Parietal lobe (tissue), 1 donor: ENCODE data around the gene MBD3L3. TPM values are rescaled to one million over a fixed set of nuclear protein-coding genes. Genes with fewer than 3 reads are reported as not detected.

Source experiments
- total RNA-seq: library from RNA; depleted of rRNA; stranded (reverse); fragments of >200 nt; gene quantifications from one replicate; pipeline ENCODE4 v1.2.3, GENCODE V29; 2014

The MBD3L3 gene
- total RNA-seq, result not detected

GRCh38 chr19:7058576-7058975 is at the start of gene MBD3L3:
Gene MBD3L3 (minus strand): TSS chr19:7058676. CDS start chr19:7058605, 71 bp downstream.

GRCh38 chr19:7069042-7069903 is 10.8 kb upstream of the MBD3L3 start, which contains the start of gene ZNF557:
Gene ZNF557 (plus strand): TSS chr19:7069703. CDS start chr19:7075075, 5,372 bp downstream.

GRCh38 chr19:7049021-7049420 is 9.5 kb downstream of the MBD3L3 start, which contains the start of gene MBD3L2:
Gene MBD3L2 (plus strand): TSS chr19:7049321. CDS start chr19:7049374, 53 bp downstream.

GRCh38 chr19:7040079-7040478 is 18.4 kb downstream of the MBD3L3 start, which contains the start of gene MBD3L4:
Gene MBD3L4 (minus strand): TSS chr19:7040179. CDS start chr19:7040144, 35 bp downstream.

GRCh38 chr19:7030278-7030677 is 28.2 kb downstream of the MBD3L3 start, which contains the start of gene MBD3L5:
Gene MBD3L5 (plus strand): TSS chr19:7030578. CDS start chr19:7030612, 34 bp downstream.

GRCh38 chr19:7021331-7021730 is 37.1 kb downstream of the MBD3L3 start, which contains the start of gene MBD3L2B:
Gene MBD3L2B (minus strand): TSS chr19:7021431. CDS start chr19:7021397, 34 bp downstream.

Other genes starting within 250 kb of the MBD3L3 start
- gene ADGRE1, start 171.1 kb downstream of the MBD3L3 start, total RNA-seq, result not detected
- not detected for gene MBD3L2B, start 37.2 kb downstream of the MBD3L3 start, total RNA-seq
- gene MBD3L5, start 28.1 kb downstream of the MBD3L3 start, total RNA-seq, result not detected
- not detected for gene MBD3L4, start 18.5 kb downstream of the MBD3L3 start, total RNA-seq
- not detected for gene MBD3L2, start 9.4 kb downstream of the MBD3L3 start, total RNA-seq
- 35.4 TPM for gene ZNF557, start 11.0 kb upstream of the MBD3L3 start, total RNA-seq
- 136 TPM for gene INSR, start 235.7 kb upstream of the MBD3L3 start, total RNA-seq